ENCODE measurements around the gene LEKR1. TPM values are rescaled to one million over a fixed set of nuclear protein-coding genes. Genes with fewer than 3 reads are reported as not detected.

The LEKR1 gene
- polyA plus RNA-seq, 1 donor from 2014 or later, result 2.7 TPM

DNA sequence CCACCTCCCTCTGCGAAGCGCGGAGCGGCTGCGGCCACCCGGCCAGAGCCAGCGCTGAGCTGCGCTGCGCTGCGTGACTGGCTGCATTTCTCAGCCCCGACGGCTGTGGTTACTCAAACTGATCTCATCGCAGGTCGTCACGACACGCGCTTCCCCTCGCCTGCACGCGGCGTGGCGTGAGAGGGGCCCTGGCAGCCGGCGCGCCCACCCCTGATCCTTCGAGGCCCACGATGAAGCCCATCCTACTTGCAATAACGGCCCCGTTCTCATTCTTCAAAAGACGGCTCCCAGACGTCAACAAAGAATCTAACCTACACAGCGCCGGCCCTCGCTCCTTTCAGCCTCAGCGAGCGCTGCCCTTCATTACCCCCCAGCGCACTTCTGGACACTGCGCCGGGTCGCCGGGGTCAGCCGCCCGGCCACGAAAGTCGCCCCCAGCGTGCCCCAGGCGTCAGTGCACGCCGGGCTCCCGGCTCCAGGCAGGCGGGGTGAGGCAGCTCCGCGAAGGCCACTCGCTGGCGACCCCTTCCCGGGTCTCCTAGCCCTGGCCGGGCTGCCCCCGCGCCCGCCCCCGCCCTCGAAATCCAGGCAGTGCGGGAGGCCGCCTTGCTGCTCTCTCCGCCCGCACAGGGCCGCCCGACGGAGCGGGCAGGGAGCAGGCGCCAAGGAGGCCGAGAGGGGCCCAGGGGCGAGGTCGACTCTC lies 9.9 kb upstream of the LEKR1 start:
- H2AFZ ChIP-seq (ENCODE audit: low read depth, low read length), result peak overlapping the region; percentile 56
- H3K36me3 ChIP-seq (ENCODE audit: insufficient read depth, low read length), result no peaks in the 10 kb centered on the region
- H3F3A ChIP-seq (ENCODE audit: insufficient read depth, low read length, poor library complexity, severe bottlenecking), result no peaks in the 10 kb centered on the region
- TF ChIP-seq EP300 (conservative IDR thresholded peaks at IDR 0.05; ENCODE audit: poor library complexity, severe bottlenecking) (no peak), EZH2 (IDR thresholded peaks at IDR 0.05; ENCODE audit: borderline replicate concordance, insufficient read depth, low read length, poor library complexity, severe bottlenecking) (no peak), SMC3 (conservative IDR thresholded peaks at IDR 0.05; ENCODE audit: poor library complexity) (no peak), TAF1 (IDR thresholded peaks at IDR 0.05; ENCODE audit: low read depth) (no peak), RAD21 (conservative IDR thresholded peaks at IDR 0.05) (no peak), MXI1 (conservative IDR thresholded peaks at IDR 0.05; ENCODE audit: poor library complexity, severe bottlenecking) (no peak), POLR2AphosphoS5 (IDR thresholded peaks at IDR 0.05) (no peak)
- TF ChIP-seq, protein P1, sequence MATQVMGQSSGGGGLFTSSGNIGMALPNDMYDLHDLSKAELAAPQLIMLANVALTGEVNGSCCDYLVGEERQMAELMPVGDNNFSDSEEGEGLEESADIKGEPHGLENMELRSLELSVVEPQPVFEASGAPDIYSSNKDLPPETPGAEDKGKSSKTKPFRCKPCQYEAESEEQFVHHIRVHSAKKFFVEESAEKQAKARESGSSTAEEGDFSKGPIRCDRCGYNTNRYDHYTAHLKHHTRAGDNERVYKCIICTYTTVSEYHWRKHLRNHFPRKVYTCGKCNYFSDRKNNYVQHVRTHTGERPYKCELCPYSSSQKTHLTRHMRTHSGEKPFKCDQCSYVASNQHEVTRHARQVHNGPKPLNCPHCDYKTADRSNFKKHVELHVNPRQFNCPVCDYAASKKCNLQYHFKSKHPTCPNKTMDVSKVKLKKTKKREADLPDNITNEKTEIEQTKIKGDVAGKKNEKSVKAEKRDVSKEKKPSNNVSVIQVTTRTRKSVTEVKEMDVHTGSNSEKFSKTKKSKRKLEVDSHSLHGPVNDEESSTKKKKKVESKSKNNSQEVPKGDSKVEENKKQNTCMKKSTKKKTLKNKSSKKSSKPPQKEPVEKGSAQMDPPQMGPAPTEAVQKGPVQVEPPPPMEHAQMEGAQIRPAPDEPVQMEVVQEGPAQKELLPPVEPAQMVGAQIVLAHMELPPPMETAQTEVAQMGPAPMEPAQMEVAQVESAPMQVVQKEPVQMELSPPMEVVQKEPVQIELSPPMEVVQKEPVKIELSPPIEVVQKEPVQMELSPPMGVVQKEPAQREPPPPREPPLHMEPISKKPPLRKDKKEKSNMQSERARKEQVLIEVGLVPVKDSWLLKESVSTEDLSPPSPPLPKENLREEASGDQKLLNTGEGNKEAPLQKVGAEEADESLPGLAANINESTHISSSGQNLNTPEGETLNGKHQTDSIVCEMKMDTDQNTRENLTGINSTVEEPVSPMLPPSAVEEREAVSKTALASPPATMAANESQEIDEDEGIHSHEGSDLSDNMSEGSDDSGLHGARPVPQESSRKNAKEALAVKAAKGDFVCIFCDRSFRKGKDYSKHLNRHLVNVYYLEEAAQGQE (IDR thresholded peaks at IDR 0.05; ENCODE audit: borderline replicate concordance), result no peak
- TF ChIP-seq, protein P2, sequence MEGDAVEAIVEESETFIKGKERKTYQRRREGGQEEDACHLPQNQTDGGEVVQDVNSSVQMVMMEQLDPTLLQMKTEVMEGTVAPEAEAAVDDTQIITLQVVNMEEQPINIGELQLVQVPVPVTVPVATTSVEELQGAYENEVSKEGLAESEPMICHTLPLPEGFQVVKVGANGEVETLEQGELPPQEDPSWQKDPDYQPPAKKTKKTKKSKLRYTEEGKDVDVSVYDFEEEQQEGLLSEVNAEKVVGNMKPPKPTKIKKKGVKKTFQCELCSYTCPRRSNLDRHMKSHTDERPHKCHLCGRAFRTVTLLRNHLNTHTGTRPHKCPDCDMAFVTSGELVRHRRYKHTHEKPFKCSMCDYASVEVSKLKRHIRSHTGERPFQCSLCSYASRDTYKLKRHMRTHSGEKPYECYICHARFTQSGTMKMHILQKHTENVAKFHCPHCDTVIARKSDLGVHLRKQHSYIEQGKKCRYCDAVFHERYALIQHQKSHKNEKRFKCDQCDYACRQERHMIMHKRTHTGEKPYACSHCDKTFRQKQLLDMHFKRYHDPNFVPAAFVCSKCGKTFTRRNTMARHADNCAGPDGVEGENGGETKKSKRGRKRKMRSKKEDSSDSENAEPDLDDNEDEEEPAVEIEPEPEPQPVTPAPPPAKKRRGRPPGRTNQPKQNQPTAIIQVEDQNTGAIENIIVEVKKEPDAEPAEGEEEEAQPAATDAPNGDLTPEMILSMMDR (IDR thresholded peaks at IDR 0.05; ENCODE audit: poor library complexity, severe bottlenecking), result no peak
- peak overlapping the region; percentile 41 for H3K9ac ChIP-seq (ENCODE audit: low read length)
- H4K20me1 ChIP-seq (ENCODE audit: insufficient read depth), result no peaks in the 10 kb centered on the region
- no peaks in the 10 kb centered on the region for H3K9me3 ChIP-seq (ENCODE audit: low read length)
- peaks cover 38% of the 10 kb centered on the region for H3K27me3 ChIP-seq (ENCODE audit: insufficient read depth, low read depth, low read length)
- peak overlapping the region; percentile 35 for H3K4me2 ChIP-seq (ENCODE audit: low read length)
- no peaks in the 10 kb centered on the region for H3K9me2 ChIP-seq (ENCODE audit: insufficient read depth, low read length)
- peak overlapping the region; percentile 71 for H3K4me3 ChIP-seq (ENCODE audit: low read length)
- H3K27ac ChIP-seq (ENCODE audit: low read length), result no peak overlapping the region
- H3K79me2 ChIP-seq (replicated peaks; ENCODE audit: insufficient read depth, low read length), result no peaks in the 10 kb centered on the region

DNA sequence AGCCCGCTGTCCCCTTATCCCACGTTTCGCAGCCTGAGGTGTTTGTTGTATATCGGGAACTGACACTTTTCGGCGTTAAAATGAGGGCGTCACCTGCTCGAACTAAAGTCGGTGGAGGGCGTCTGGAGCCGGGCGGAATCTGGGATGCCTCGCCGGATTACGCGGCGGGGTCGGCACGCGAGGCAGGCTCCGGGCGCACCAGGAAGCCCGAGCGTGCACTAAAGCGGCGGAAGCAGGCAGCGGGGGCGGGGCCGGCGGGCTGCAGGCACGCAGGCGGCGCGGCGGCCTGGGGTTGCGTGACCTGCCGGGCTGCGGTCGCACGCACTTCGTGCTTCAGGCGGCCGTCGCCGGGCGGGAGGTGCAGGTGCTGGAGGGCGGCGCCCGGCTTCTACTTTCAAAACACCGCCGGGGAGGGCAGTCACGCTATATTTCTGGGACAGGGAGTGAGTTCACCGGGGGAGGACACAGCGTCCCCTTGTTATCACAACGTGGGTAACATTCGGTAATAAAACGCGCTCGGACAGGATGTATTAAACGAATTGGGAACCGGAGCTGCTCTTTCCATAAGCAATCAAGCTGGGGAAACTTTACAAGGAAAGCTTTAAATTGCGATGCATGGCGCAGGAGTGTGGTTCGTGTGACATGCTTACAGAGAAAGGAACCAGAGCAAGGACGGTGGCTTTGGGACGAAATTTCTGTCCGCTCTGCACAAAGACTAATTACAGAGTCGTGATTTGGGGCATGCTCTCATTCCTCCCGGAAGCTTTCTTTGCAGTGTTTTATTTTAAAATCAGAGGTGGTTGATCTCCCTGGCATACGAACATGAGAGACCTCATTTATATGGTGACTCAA lies 9.1 kb upstream of the LEKR1 start:
- H3K79me2 ChIP-seq (replicated peaks; ENCODE audit: insufficient read depth, low read length), result no peaks in the 10 kb centered on the region
- no peaks in the 10 kb centered on the region for H3K36me3 ChIP-seq (ENCODE audit: insufficient read depth, low read length)
- H3F3A ChIP-seq (ENCODE audit: insufficient read depth, low read length, poor library complexity, severe bottlenecking), result no peaks in the 10 kb centered on the region
- H4K20me1 ChIP-seq (ENCODE audit: insufficient read depth), result no peaks in the 10 kb centered on the region
- H3K9ac ChIP-seq (ENCODE audit: low read length), result peak overlapping the region; percentile 41
- H3K27me3 ChIP-seq (ENCODE audit: insufficient read depth, low read depth, low read length), result peaks cover 38% of the 10 kb centered on the region
- peak overlapping the region; percentile 56 for H2AFZ ChIP-seq (ENCODE audit: low read depth, low read length)
- TF ChIP-seq SMC3 (conservative IDR thresholded peaks at IDR 0.05; ENCODE audit: poor library complexity) (no peak), RAD21 (conservative IDR thresholded peaks at IDR 0.05) (peak; percentile 34), MXI1 (conservative IDR thresholded peaks at IDR 0.05; ENCODE audit: poor library complexity, severe bottlenecking) (peak; percentile 57), EP300 (conservative IDR thresholded peaks at IDR 0.05; ENCODE audit: poor library complexity, severe bottlenecking) (peak; percentile 16), POLR2AphosphoS5 (IDR thresholded peaks at IDR 0.05) (peak; percentile 43), EZH2 (IDR thresholded peaks at IDR 0.05; ENCODE audit: borderline replicate concordance, insufficient read depth, low read length, poor library complexity, severe bottlenecking) (no peak), TAF1 (IDR thresholded peaks at IDR 0.05; ENCODE audit: low read depth) (no peak)
- TF ChIP-seq, protein P1 (IDR thresholded peaks at IDR 0.05; ENCODE audit: borderline replicate concordance), result no peak
- TF ChIP-seq, protein P2 (IDR thresholded peaks at IDR 0.05; ENCODE audit: poor library complexity, severe bottlenecking), result no peak
- H3K9me2 ChIP-seq (ENCODE audit: insufficient read depth, low read length), result no peaks in the 10 kb centered on the region
- no peak overlapping the region for H3K27ac ChIP-seq (ENCODE audit: low read length)
- no peaks in the 10 kb centered on the region for H3K9me3 ChIP-seq (ENCODE audit: low read length)
- H3K4me3 ChIP-seq (ENCODE audit: low read length), result peak overlapping the region; percentile 71
- H3K4me2 ChIP-seq (ENCODE audit: low read length), result peak overlapping the region; percentile 70

All from neural cell (in vitro differentiated cells).